Measurements from ENCODE around the gene SLC25A12. TPM values are rescaled to one million over a fixed set of nuclear protein-coding genes. Genes with fewer than 3 reads are reported as not detected.
"Not testable (repeated sequence)": the region's sequence is repeated elsewhere in the genome, so short reads cannot be mapped to it uniquely, and the experiment has no call there.

Gene SLC25A12
- total RNA-seq, 1 donor from 2014 or later, result 9.7 TPM

- no peak for TF ChIP-seq CTCF (IDR thresholded peaks at IDR 0.05; ENCODE audit: unreplicated experiment)
- H3K36me3 Mint-ChIP-seq (ENCODE audit: low read depth, unreplicated experiment), result no peaks in the 10 kb centered on the region
- H3K9me3 Mint-ChIP-seq (ENCODE audit: unreplicated experiment), result no peaks in the 10 kb centered on the region
- no peaks in the 10 kb centered on the region for H3K4me1 Mint-ChIP-seq (ENCODE audit: unreplicated experiment)
- no peak overlapping the region for H3K4me3 Mint-ChIP-seq (ENCODE audit: unreplicated experiment)
- no peak for DNase-seq (ENCODE audit: low spot score)
- H3K27ac Mint-ChIP-seq (ENCODE audit: unreplicated experiment), result no peak overlapping the region
- H3K27me3 Mint-ChIP-seq (ENCODE audit: unreplicated experiment), result peaks cover 1% of the 10 kb centered on the region
These were observed 8.9 kb upstream of the SLC25A12 start for GRCh38 chr2:171902840-171903420.

- not testable (repeated sequence) for H3K4me3 Mint-ChIP-seq (ENCODE audit: unreplicated experiment); DNase-seq (ENCODE audit: low spot score); H3K9me3 Mint-ChIP-seq (ENCODE audit: unreplicated experiment); H3K27me3 Mint-ChIP-seq (ENCODE audit: unreplicated experiment); H3K27ac Mint-ChIP-seq (ENCODE audit: unreplicated experiment); H3K4me1 Mint-ChIP-seq (ENCODE audit: unreplicated experiment); H3K36me3 Mint-ChIP-seq (ENCODE audit: low read depth, unreplicated experiment)
These were observed 5.7 kb upstream of the SLC25A12 start for GRCh38 chr2:171899623-171900282.

GRCh38 chr2:171895786-171896185 is 1.7 kb upstream of the SLC25A12 start:
- no peaks in the 10 kb centered on the region for H3K36me3 Mint-ChIP-seq (ENCODE audit: low read depth, unreplicated experiment)
- H3K27me3 Mint-ChIP-seq (ENCODE audit: unreplicated experiment), result peaks cover 4% of the 10 kb centered on the region
- no peak for TF ChIP-seq CTCF (IDR thresholded peaks at IDR 0.05; ENCODE audit: unreplicated experiment)
- no peak overlapping the region for H3K27ac Mint-ChIP-seq (ENCODE audit: unreplicated experiment)
- peaks cover 6% of the 10 kb centered on the region for H3K4me1 Mint-ChIP-seq (ENCODE audit: unreplicated experiment)
- DNase-seq (ENCODE audit: low spot score), result no peak
- no peaks in the 10 kb centered on the region for H3K9me3 Mint-ChIP-seq (ENCODE audit: unreplicated experiment)
- no peak overlapping the region for H3K4me3 Mint-ChIP-seq (ENCODE audit: unreplicated experiment)

GRCh38 chr2:171894612-171894947 is 536 bp upstream of the SLC25A12 start:
- H3K4me1 Mint-ChIP-seq (ENCODE audit: unreplicated experiment), result peaks cover 6% of the 10 kb centered on the region
- no peak for DNase-seq (ENCODE audit: low spot score)
- H3K27ac Mint-ChIP-seq (ENCODE audit: unreplicated experiment), result peak overlapping the region; percentile 30
- no peaks in the 10 kb centered on the region for H3K9me3 Mint-ChIP-seq (ENCODE audit: unreplicated experiment)
- peaks cover 4% of the 10 kb centered on the region for H3K27me3 Mint-ChIP-seq (ENCODE audit: unreplicated experiment)
- no peaks in the 10 kb centered on the region for H3K36me3 Mint-ChIP-seq (ENCODE audit: low read depth, unreplicated experiment)
- no peak for TF ChIP-seq CTCF (IDR thresholded peaks at IDR 0.05; ENCODE audit: unreplicated experiment)
- peak overlapping the region; percentile 88 for H3K4me3 Mint-ChIP-seq (ENCODE audit: unreplicated experiment)

- no peak for DNase-seq (ENCODE audit: low spot score)
- Mint-ChIP-seq H3K4me3 (ENCODE audit: unreplicated experiment) (peak overlapping the region; percentile 98), H3K36me3 (ENCODE audit: low read depth, unreplicated experiment) (no peaks in the 10 kb centered on the region), H3K4me1 (ENCODE audit: unreplicated experiment) (peaks cover 6% of the 10 kb centered on the region), H3K27me3 (ENCODE audit: unreplicated experiment) (peaks cover 4% of the 10 kb centered on the region), H3K27ac (ENCODE audit: unreplicated experiment) (peak overlapping the region; percentile 85), H3K9me3 (ENCODE audit: unreplicated experiment) (no peaks in the 10 kb centered on the region)
- no peak for TF ChIP-seq CTCF (IDR thresholded peaks at IDR 0.05; ENCODE audit: unreplicated experiment)
These were observed 734 bp downstream of the SLC25A12 start for GRCh38 chr2:171893196-171893823.
